Measurements from ENCODE around the gene ACTL7A. TPM values are rescaled to one million over a fixed set of nuclear protein-coding genes. Genes with fewer than 3 reads are reported as not detected.
"Not testable (repeated sequence)": the region's sequence is repeated elsewhere in the genome, so short reads cannot be mapped to it uniquely, and the experiment has no call there.

Gene ACTL7A
- total and polyA plus RNA-seq, 2 donors (not counting 1 experiment from before 2014, with no cell fraction given) = not detected

GRCh38 chr9:108885643-108886348 is 23.7 kb downstream of the ACTL7A start:
- Mint-ChIP-seq H3K4me3 (no peak overlapping the region), H3K4me1 (no peaks in the 10 kb centered on the region), H3K27me3 (no peaks in the 10 kb centered on the region), H3K9me3 (ENCODE audit: insufficient read depth) (no peaks in the 10 kb centered on the region), H3K27ac (no peak overlapping the region)
- ChIA-PET CTCF (no interaction called here), POLR2A (no interaction called here)
- WGBS (ENCODE audit: insufficient coverage) = 67% methylated on average over 1 of the region's 1 CpG
- H3K36me3 ChIP-seq (replicated peaks in 1 of 2; ENCODE audit: control extremely low read depth in 1 of 2, control insufficient read depth in 1 of 2, extremely low read depth in 1 of 2, insufficient read depth in 2 of 2, low read length in 1 of 2) = peaks cover 9 to 38% of the 10 kb centered on the region in 2 experiments
- DNase-seq (no peak), ATAC-seq (ENCODE audit: low read depth) (no peak)
- H3K9me3 ChIP-seq (ENCODE audit: control extremely low read depth in 1 of 3, control insufficient read depth in 2 of 3, insufficient read depth in 1 of 3, low read length in 2 of 3) = no peaks in the 10 kb centered on the region
- no peak overlapping the region for H3K4me2 ChIP-seq (replicated peaks; ENCODE audit: low read depth, low read length, poor library complexity, severe bottlenecking)
- H3K4me1 ChIP-seq (ENCODE audit: control insufficient read depth in 2 of 2, insufficient read depth in 2 of 2, low read length in 2 of 2) = no peaks in the 10 kb centered on the region
- no peak overlapping the region for H3K27ac ChIP-seq (ENCODE audit: low read length in 2 of 2)
- H3K79me2 ChIP-seq (ENCODE audit: control insufficient read depth, insufficient read depth, low read length) = no peaks in the 10 kb centered on the region
- H2AFZ ChIP-seq (ENCODE audit: insufficient read depth, low read depth, low read length, poor library complexity, severe bottlenecking) = no peak overlapping the region
- intact Hi-C loops (cut with micrococcal nuclease) = no loop called here
- H3K9ac ChIP-seq (ENCODE audit: low read length) = no peak overlapping the region
- no peak overlapping the region for H3K4me3 ChIP-seq (ENCODE audit: control extremely low read depth in 1 of 5, extremely low read depth in 1 of 5, insufficient read depth in 1 of 5, low read depth in 2 of 5, low read length in 4 of 5)
- H4K20me1 ChIP-seq (ENCODE audit: control insufficient read depth, insufficient read depth, low read length, poor library complexity, severe bottlenecking) = no peaks in the 10 kb centered on the region
- TF ChIP-seq CTCF (IDR thresholded peaks at IDR 0.05) (no peak), EZH2 (IDR thresholded peaks at IDR 0.05; ENCODE audit: borderline replicate concordance, insufficient read depth, low read depth, low read length, poor library complexity, severe bottlenecking) (no peak)
- no peaks in the 10 kb centered on the region for H3K27me3 ChIP-seq (replicated peaks in 1 of 4; ENCODE audit: control extremely low read depth in 1 of 4, control insufficient read depth in 3 of 4, insufficient read depth in 4 of 4, low read length in 3 of 4)

GRCh38 chr9:108886594-108887271 is 24.7 kb downstream of the ACTL7A start:
- H3K27me3 ChIP-seq (replicated peaks in 1 of 4; ENCODE audit: control extremely low read depth in 1 of 4, control insufficient read depth in 3 of 4, insufficient read depth in 4 of 4, low read length in 3 of 4); intact Hi-C loops (cut with micrococcal nuclease); H3K27me3 Mint-ChIP-seq; H3K4me3 ChIP-seq (ENCODE audit: control extremely low read depth in 1 of 5, extremely low read depth in 1 of 5, insufficient read depth in 1 of 5, low read depth in 2 of 5, low read length in 4 of 5); H3K4me1 ChIP-seq (ENCODE audit: control insufficient read depth in 2 of 2, insufficient read depth in 2 of 2, low read length in 2 of 2); H3K9ac ChIP-seq (ENCODE audit: low read length); H3K9me3 Mint-ChIP-seq (ENCODE audit: insufficient read depth); ATAC-seq (ENCODE audit: low read depth); H4K20me1 ChIP-seq (ENCODE audit: control insufficient read depth, insufficient read depth, low read length, poor library complexity, severe bottlenecking); H2AFZ ChIP-seq (ENCODE audit: insufficient read depth, low read depth, low read length, poor library complexity, severe bottlenecking); H3K4me2 ChIP-seq (replicated peaks; ENCODE audit: low read depth, low read length, poor library complexity, severe bottlenecking); H3K9me3 ChIP-seq (ENCODE audit: control extremely low read depth in 1 of 3, control insufficient read depth in 2 of 3, insufficient read depth in 1 of 3, low read length in 2 of 3); H3K4me1 Mint-ChIP-seq; H3K79me2 ChIP-seq (ENCODE audit: control insufficient read depth, insufficient read depth, low read length); H3K27ac Mint-ChIP-seq; H3K27ac ChIP-seq (ENCODE audit: low read length in 2 of 2); DNase-seq; CTCF ChIA-PET; H3K4me3 Mint-ChIP-seq; POLR2A ChIA-PET: not testable (repeated sequence)
- 100% methylated on average over 2 of the region's 3 CpGs for WGBS (ENCODE audit: insufficient coverage)
- H3K36me3 ChIP-seq (replicated peaks in 1 of 2; ENCODE audit: control extremely low read depth in 1 of 2, control insufficient read depth in 1 of 2, extremely low read depth in 1 of 2, insufficient read depth in 2 of 2, low read length in 1 of 2) = peaks cover 7 to 45% of the 10 kb centered on the region in 2 experiments

All from B cell (primary cell).